ENCODE measurements around the gene CRACR2B. TPM values are rescaled to one million over a fixed set of nuclear protein-coding genes. Genes with fewer than 3 reads are reported as not detected.

CRACR2B gene
- total RNA-seq, 3 donors from 2014 or later (not counting 1 experiment from before 2014, with no cell fraction given): 3.4 to 10.1 (median 3.8) TPM

- H3K27ac Mint-ChIP-seq: no peak overlapping the region
- Histone ChIP-seq H3K4me3 (ENCODE audit: low read length) (no peak overlapping the region), H3K4me1 (ENCODE audit: control insufficient read depth, insufficient read depth, low read length) (peaks cover 54% of the 10 kb centered on the region), H3K27me3 (ENCODE audit: control insufficient read depth, insufficient read depth, low read length) (peaks cover 6% of the 10 kb centered on the region), H3K36me3 (ENCODE audit: control insufficient read depth, insufficient read depth, low read length) (peaks cover 11% of the 10 kb centered on the region), H3K27ac (ENCODE audit: low read length) (no peak overlapping the region), H3K9me3 (ENCODE audit: control insufficient read depth, insufficient read depth, low read length) (no peaks in the 10 kb centered on the region)
- DNase-seq: no peak
- intact Hi-C loops (cut with micrococcal nuclease): no loop called here
- H3K27me3 Mint-ChIP-seq (ENCODE audit: low read depth in 2 of 2): peaks cover 0 to 11% of the 10 kb centered on the region in 2 donors
- no peak for ATAC-seq
- H3K36me3 Mint-ChIP-seq: no peaks in the 10 kb centered on the region
- peaks cover 0 to 31% of the 10 kb centered on the region in 2 donors for H3K4me1 Mint-ChIP-seq
- WGBS (ENCODE audit: insufficient coverage): 98% methylated on average over 53 of the region's 53 CpGs
- no peak for TF ChIP-seq CTCF (IDR thresholded peaks at IDR 0.05)
- H3K9me3 Mint-ChIP-seq: no peaks in the 10 kb centered on the region
- no peak overlapping the region for H3K4me3 Mint-ChIP-seq
Measured at GRCh38 chr11:823441-824291, 4.1 kb upstream of the CRACR2B start.

DNA sequence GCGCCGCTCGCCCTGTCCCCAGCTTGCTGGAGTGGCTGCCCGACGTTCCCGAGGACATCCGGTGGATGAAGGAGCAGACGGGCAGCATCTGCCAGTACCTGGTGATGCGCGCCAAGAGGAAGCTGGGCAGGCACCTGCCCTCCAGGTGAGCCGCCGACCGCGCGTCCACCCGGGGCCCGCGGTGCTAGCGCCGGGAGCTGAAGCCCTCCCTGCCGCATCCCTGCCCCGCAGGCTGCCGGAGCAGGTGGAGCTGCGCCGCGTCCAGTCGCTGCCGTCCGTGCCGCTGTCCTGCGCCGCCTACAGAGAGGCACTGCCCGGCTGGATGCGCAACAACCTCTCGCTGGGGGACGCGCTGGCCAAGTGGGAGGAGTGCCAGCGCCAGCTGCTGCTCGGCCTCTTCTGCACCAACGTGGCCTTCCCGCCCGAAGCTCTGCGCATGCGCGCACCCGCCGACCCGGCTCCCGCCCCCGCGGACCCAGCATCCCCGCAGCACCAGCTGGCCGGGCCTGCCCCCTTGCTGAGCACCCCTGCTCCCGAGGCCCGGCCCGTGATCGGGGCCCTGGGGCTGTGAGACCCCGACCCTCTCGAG, 3.3 kb upstream of the CRACR2B start:
- Histone ChIP-seq H3K27ac (ENCODE audit: low read length) (no peak overlapping the region), H3K27me3 (ENCODE audit: control insufficient read depth, insufficient read depth, low read length) (peaks cover 13% of the 10 kb centered on the region), H3K4me3 (ENCODE audit: low read length) (no peak overlapping the region), H3K9me3 (ENCODE audit: control insufficient read depth, insufficient read depth, low read length) (no peaks in the 10 kb centered on the region), H3K36me3 (ENCODE audit: control insufficient read depth, insufficient read depth, low read length) (peaks cover 11% of the 10 kb centered on the region), H3K4me1 (ENCODE audit: control insufficient read depth, insufficient read depth, low read length) (peaks cover 56% of the 10 kb centered on the region)
- no peak for TF ChIP-seq CTCF (IDR thresholded peaks at IDR 0.05)
- H3K4me1 Mint-ChIP-seq: peaks cover 0 to 38% of the 10 kb centered on the region in 2 donors
- no peak overlapping the region for H3K27ac Mint-ChIP-seq
- intact Hi-C loops (cut with micrococcal nuclease): no loop called here
- H3K27me3 Mint-ChIP-seq (ENCODE audit: low read depth in 2 of 2): peaks cover 0 to 17% of the 10 kb centered on the region in 2 donors
- no peak overlapping the region for H3K4me3 Mint-ChIP-seq
- no peaks in the 10 kb centered on the region for H3K9me3 Mint-ChIP-seq
- ATAC-seq (no peak), DNase-seq (no peak)
- no peaks in the 10 kb centered on the region for H3K36me3 Mint-ChIP-seq
- WGBS (ENCODE audit: insufficient coverage): 97% methylated on average over 59 of the region's 59 CpGs

DNA sequence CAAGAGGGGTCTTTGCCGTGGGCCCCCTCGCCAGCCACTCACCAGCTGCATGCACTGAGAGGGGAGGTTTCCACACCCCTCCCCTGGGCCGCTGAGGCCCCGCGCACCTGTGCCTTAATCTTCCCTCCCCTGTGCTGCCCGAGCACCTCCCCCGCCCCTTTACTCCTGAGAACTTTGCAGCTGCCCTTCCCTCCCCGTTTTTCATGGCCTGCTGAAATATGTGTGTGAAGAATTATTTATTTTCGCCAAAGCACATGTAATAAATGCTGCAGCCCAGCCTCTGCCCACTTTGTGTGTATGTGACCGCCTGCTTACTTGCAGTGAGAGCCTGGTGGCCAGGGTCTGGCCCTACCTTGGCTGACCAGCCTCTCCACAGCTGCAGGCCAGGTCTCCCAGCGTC, 2.8 kb upstream of the CRACR2B start:
- H3K9me3 ChIP-seq (ENCODE audit: control insufficient read depth, insufficient read depth, low read length): no peaks in the 10 kb centered on the region
- no peak overlapping the region for H3K27ac ChIP-seq (ENCODE audit: low read length)
- peaks cover 17% of the 10 kb centered on the region for H3K27me3 ChIP-seq (ENCODE audit: control insufficient read depth, insufficient read depth, low read length)
- peaks cover 62% of the 10 kb centered on the region for H3K4me1 ChIP-seq (ENCODE audit: control insufficient read depth, insufficient read depth, low read length)
- Mint-ChIP-seq H3K4me1 (peaks cover 0 to 41% of the 10 kb centered on the region in 2 donors), H3K36me3 (no peaks in the 10 kb centered on the region), H3K27ac (no peak overlapping the region), H3K4me3 (no peak overlapping the region), H3K27me3 (ENCODE audit: low read depth in 2 of 2) (peaks cover 0 to 22% of the 10 kb centered on the region in 2 donors), H3K9me3 (no peaks in the 10 kb centered on the region)
- intact Hi-C loops (cut with micrococcal nuclease): no loop called here
- DNase-seq (no peak), ATAC-seq (no peak)
- no peak overlapping the region for H3K4me3 ChIP-seq (ENCODE audit: low read length)
- 92% methylated on average over 11 of the region's 11 CpGs for WGBS (ENCODE audit: insufficient coverage)
- TF ChIP-seq CTCF (IDR thresholded peaks at IDR 0.05): no peak
- H3K36me3 ChIP-seq (ENCODE audit: control insufficient read depth, insufficient read depth, low read length): peaks cover 11% of the 10 kb centered on the region
